K562 (cell line): ENCODE results near the gene CD300E. TPM values are rescaled to one million over a fixed set of nuclear protein-coding genes. Genes with fewer than 3 reads are reported as not detected.

Experiments
- ATAC-seq: fragments of 200-7000 bp; cut with Tn5 transposase; 3 replicates; pipeline ENCODE4 v1.9.1; 2020; ENCODE audit warnings: moderate library complexity
- BruUV-seq: library from RNA; stranded (reverse); fragments of 400-500 nt; replicated peaks from 2 replicates; lab custom pipeline; 2021; lab: Mats Ljungman, UMichigan
- CTCF ChIA-PET: fragments of 300-600 bp; formaldehyde crosslinking; extraction: SDS; loops from one replicate; lab custom pipeline; 2021; ENCODE audit warnings: low intra/inter-chr PET ratio; lab: Yijun Ruan, JAX
- POLR2A ChIA-PET: fragments of 300-600, 350-650 bp; sonication (Branson Sonifier 250); formaldehyde crosslinking; extraction: SDS; loops from one replicate; lab custom pipeline; 2021; ENCODE audit warnings: antibody characterized with exemption, inconsistent platforms; lab: Yijun Ruan, JAX
- DNase-seq, 4 experiments: peaks; one replicate each; pipeline versions ENCODE4 v3.0.0 to v3.0.0-alpha.2; 2011 to 2018; ENCODE audit warnings: low spot score in 3 of 4, mixed read lengths in 3 of 4; ENCODE audit errors: extremely low read depth in 1 of 4
- FAIRE-seq: peaks from 2 replicates; lab custom pipeline; 2011; peaks lifted over from hg19 to GRCh38; lab: Jason Lieb, UNC
- H2AFZ ChIP-seq: 2 replicates; pipeline ENCODE4 v1.6.0; 2011; ENCODE audit warnings: low read depth, low read length, control low read depth, inconsistent platforms
- H3K27ac ChIP-seq: fragments of 200-600 bp; 3 replicates; pipeline ENCODE4 v1.8.0; 2011; ENCODE audit warnings: low read depth, mild to moderate bottlenecking, control low read depth, inconsistent platforms, low read length, moderate library complexity, mixed read lengths; ENCODE audit errors: extremely low read depth
- H3K27me3 ChIP-seq, 2 experiments: fragments of 300-600 bp in 1 of 2; 2 replicates in 1 of 2; 3 replicates in 1 of 2; pipeline versions ENCODE4 v1.6.0 to v1.8.0; 2011; ENCODE audit warnings: inconsistent platforms in 2 of 2, low read length in 2 of 2, mild to moderate bottlenecking in 1 of 2, mixed read lengths in 1 of 2, moderate library complexity in 1 of 2; ENCODE audit not compliant: control insufficient read depth in 2 of 2, insufficient read depth in 2 of 2
- H3K36me3 ChIP-seq: fragments of 300-600 bp; 3 replicates; pipeline ENCODE4 v1.8.0; 2011; ENCODE audit warnings: mild to moderate bottlenecking, low read length, inconsistent platforms; ENCODE audit not compliant: control insufficient read depth, insufficient read depth
- H3K4me1 ChIP-seq, 2 experiments: fragments of 200-600 bp in 1 of 2; replicated peaks in 1 of 2; 2 replicates in 1 of 2; 3 replicates in 1 of 2; pipeline versions ENCODE4 v1.5.1 to v1.8.0; 2011; ENCODE audit warnings: inconsistent platforms in 2 of 2, low read length in 2 of 2, mild to moderate bottlenecking in 1 of 2, mixed read lengths in 1 of 2, moderate library complexity in 1 of 2; ENCODE audit not compliant: control insufficient read depth in 2 of 2, insufficient read depth in 2 of 2
- H3K4me2 ChIP-seq: 2 replicates; pipeline ENCODE4 v1.6.1; 2011; ENCODE audit warnings: low read length, control low read depth, inconsistent platforms, mixed read lengths; ENCODE audit not compliant: insufficient read depth
- H3K4me3 ChIP-seq: fragments of 200-600 bp; sonication (generic), shearing (Covaris generic); 2 replicates; pipeline ENCODE4 v1.5.1; 2016; ENCODE audit warnings: control low read depth, inconsistent platforms
- H3K79me2 ChIP-seq: fragments of 200-600 bp; 3 replicates; pipeline ENCODE4 v1.8.0; 2011; ENCODE audit warnings: low read length, inconsistent platforms; ENCODE audit not compliant: control insufficient read depth, insufficient read depth
- H3K9ac ChIP-seq, 2 experiments: 2 replicates each; pipeline versions ENCODE4 v1.6.0 to v1.6.1; 2011; ENCODE audit warnings: low read depth in 2 of 2, low read length in 2 of 2, control low read depth in 1 of 2, inconsistent platforms in 1 of 2, mild to moderate bottlenecking in 1 of 2, mixed read lengths in 1 of 2; ENCODE audit not compliant: insufficient read depth in 1 of 2
- H3K9me1 ChIP-seq: one replicate; pipeline ENCODE4 v1.6.0; 2011; ENCODE audit warnings: inconsistent platforms, mild to moderate bottlenecking, low read length, moderate library complexity; ENCODE audit not compliant: control insufficient read depth, insufficient read depth
- H3K9me3 ChIP-seq: replicated peaks from 2 replicates; pipeline ENCODE4 v1.5.1; 2011; ENCODE audit warnings: low read depth, low read length, inconsistent platforms; ENCODE audit not compliant: control insufficient read depth, insufficient read depth
- H4K20me1 ChIP-seq: replicated peaks from 2 replicates; pipeline ENCODE4 v1.6.1; 2011; ENCODE audit warnings: low read length, inconsistent platforms, mixed read lengths; ENCODE audit not compliant: control insufficient read depth, insufficient read depth
- CLOCK ChIP-seq: fragments of 250-450 bp; sonication (Bioruptor Pico); IDR thresholded peaks from 2 replicates; pipeline ENCODE4 v1.4.0; 2020; ENCODE audit warnings: mild to moderate bottlenecking, moderate library complexity, borderline replicate concordance
- FOXP1 ChIP-seq: sonication (generic); formaldehyde crosslinking; IDR thresholded peaks from 2 replicates; pipeline ENCODE4 v1.8.0; 2022; ENCODE audit warnings: mild to moderate bottlenecking, missing genetic modification reagents
- HDAC8 ChIP-seq: fragments of 450-650 bp; IDR thresholded peaks from 2 replicates; pipeline ENCODE4 v1.6.1; 2016; ENCODE audit warnings: mild to moderate bottlenecking, missing genetic modification characterization, moderate library complexity, missing compliant biosample characterization
- MGA ChIP-seq: fragments of 450-650 bp; IDR thresholded peaks from 2 replicates; pipeline ENCODE4 v1.6.1; 2016; ENCODE audit warnings: mild to moderate bottlenecking, moderate library complexity
- NFRKB ChIP-seq: fragments of 450-650 bp; IDR thresholded peaks from 2 replicates; pipeline ENCODE4 v1.6.1; 2016; ENCODE audit warnings: low read depth
- SIX5 ChIP-seq, 2 experiments: IDR thresholded peaks; 2 replicates each; pipeline ENCODE4 v1.6.1; 2011; ENCODE audit warnings: low read length in 2 of 2, borderline replicate concordance in 1 of 2, low read depth in 1 of 2, mild to moderate bottlenecking in 1 of 2, moderate library complexity in 1 of 2; ENCODE audit not compliant: insufficient read depth in 1 of 2
- ZNF583 ChIP-seq: fragments of 250-450 bp; sonication (Bioruptor Pico); IDR thresholded peaks from 2 replicates; pipeline ENCODE4 v1.4.0; 2020
- WGBS: fragments of 100-300 bp; shearing (Covaris generic); methylation state at CpG from one replicate; pipeline ENCODE4 v1.1.6; 2016; ENCODE audit warnings: low coverage, mixed read lengths; ENCODE audit not compliant: insufficient coverage; ENCODE audit errors: missing lambda C conversion rate; 5-methylcytosine and 5-hydroxymethylcytosine counted together
- in situ Hi-C: fragments of 300-500 bp; cut with MboI; formaldehyde crosslinking; loops from 4 replicates; pipeline ENCODE4 v1.15.0; 2018; ENCODE audit warnings: inconsistent platforms, mixed read lengths
- intact Hi-C: fragments of 100-400 bp; cut with micrococcal nuclease; formaldehyde crosslinking; loops from 2 replicates; pipeline ENCODE4 v1.14.2; 2022
- polyA plus RNA-seq, 8 experiments: library from polyadenylated mRNA; depleted of rRNA in 4 of 8; stranded (reverse) in 5 of 8; unstranded in 3 of 8; fragments of >200 nt; fragmentation: Nextera tagmentation in 2 of 8; fragmentation: Illumina TruSeq in 1 of 8; extraction: Ambion mirVana in 2 of 8; extraction: Trizol in 1 of 8; gene quantifications; 2 replicates each; pipeline versions ENCODE4 v1.2.1 to v1.2.3, GENCODE V29; 2011 to 2014; ENCODE audit warnings: inconsistent platforms in 1 of 8, missing spikeins in 1 of 8
- total RNA-seq, 7 experiments: library from RNA; depleted of rRNA in 6 of 7; stranded (reverse); fragments of >200 nt in 6 of 7; fragmentation: Illumina TruSeq in 2 of 7; extraction: Trizol in 2 of 7; gene quantifications; 2 replicates each; pipeline versions ENCODE4 v1.2.1 to v1.2.3, GENCODE V29; 2011 to 2021; ENCODE audit warnings: low replicate concordance in 1 of 7

CD300E gene
- total and polyA plus RNA-seq, 9 of the 15 experiments (the other 6 are each of a cell fraction or from before 2014, with no cell fraction given): not detected

- no peak overlapping the region for H3K4me2 ChIP-seq
- FAIRE-seq (no peak), DNase-seq (no peak), ATAC-seq (no peak)
- H3K27me3 ChIP-seq: peaks cover 15 to 41% of the 10 kb centered on the region in 2 experiments; a peak in 3 of 5 replicates
- H3K36me3 ChIP-seq: no peaks in the 10 kb centered on the region
- ChIA-PET POLR2A (interaction anchor here (1.0 to 1.6 kb wide), 2 partner anchors 8 to 12 kb away, joined by 4 to 6 read pairs; no protein-coding TSS in a partner anchor), CTCF (no interaction called here)
- H3K4me1 ChIP-seq: no peaks in the 10 kb centered on the region
- no peak overlapping the region for H3K27ac ChIP-seq
- H2AFZ ChIP-seq: no peak overlapping the region
- in situ Hi-C loops (no loop called here), intact Hi-C loops (no loop called here)
- no TSS peak for BruUV-seq
- H4K20me1 ChIP-seq: peaks cover 7% of the 10 kb centered on the region; the same call in 1 of the 2 replicates
- H3K9me3 ChIP-seq: no peaks in the 10 kb centered on the region
- H3K9me1 ChIP-seq: no peaks in the 10 kb centered on the region
- H3K9ac ChIP-seq: no peak overlapping the region
- no peaks in the 10 kb centered on the region for H3K79me2 ChIP-seq
- no peak overlapping the region for H3K4me3 ChIP-seq
- WGBS: 0% methylated on average over 3 of the region's 3 CpGs
- TF ChIP-seq ZNF583 (CRISPR knock-in tag): no peak
- TF ChIP-seq NFRKB: no peak
- TF ChIP-seq SIX5 (IDR thresholded peaks at IDR 0.05; ENCODE audit: borderline replicate concordance in 1 of 2, insufficient read depth in 1 of 2, low read depth in 1 of 2, low read length in 2 of 2): no peak
- TF ChIP-seq MGA: no peak
- no peak for TF ChIP-seq HDAC8 (tag)
- no peak for TF ChIP-seq FOXP1
- TF ChIP-seq CLOCK (CRISPR knock-in tag): no peak
Observed at GRCh38 chr17:74618451-74618850, 5.1 kb downstream of the CD300E start.
